EH (cell line): Measurements from ENCODE around the gene RXRA.
A peak's percentile ranks its signal among the peaks of the same experiment; 100 is the strongest.

ENCODE experiments used
- DNase-seq: peaks from one replicate; pipeline ENCODE4 v3.0.0-alpha.2; 2015; ENCODE audit warnings: low read depth

The RXRA gene

GRCh38 chr9:134454476-134454857 lies 128.2 kb downstream of the RXRA start:
- DNase-seq, result no peak

DNA sequence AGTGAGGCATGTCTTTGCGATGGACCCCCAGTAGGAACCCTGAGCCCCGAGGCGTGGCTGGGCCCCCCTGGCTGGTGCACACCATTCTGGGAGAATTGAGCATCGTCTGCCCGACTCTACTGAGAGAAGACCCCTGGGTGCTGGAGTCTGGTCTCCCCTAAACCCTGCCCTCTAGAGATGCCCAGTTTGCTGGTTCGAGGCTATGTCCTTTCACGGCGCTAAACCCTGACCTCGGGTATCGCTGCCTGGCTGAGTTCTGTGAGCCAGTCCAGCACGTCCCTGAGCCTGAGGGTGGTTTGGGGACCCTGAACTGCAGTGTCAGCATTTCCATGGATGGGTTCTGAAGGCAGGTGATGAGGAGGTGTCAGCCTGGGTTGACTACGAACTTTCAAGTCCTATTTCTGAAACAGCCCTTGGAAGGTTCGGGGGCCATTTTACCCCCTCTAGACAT lies 128.8 kb downstream of the RXRA start:
- DNase-seq, result no peak

DNA sequence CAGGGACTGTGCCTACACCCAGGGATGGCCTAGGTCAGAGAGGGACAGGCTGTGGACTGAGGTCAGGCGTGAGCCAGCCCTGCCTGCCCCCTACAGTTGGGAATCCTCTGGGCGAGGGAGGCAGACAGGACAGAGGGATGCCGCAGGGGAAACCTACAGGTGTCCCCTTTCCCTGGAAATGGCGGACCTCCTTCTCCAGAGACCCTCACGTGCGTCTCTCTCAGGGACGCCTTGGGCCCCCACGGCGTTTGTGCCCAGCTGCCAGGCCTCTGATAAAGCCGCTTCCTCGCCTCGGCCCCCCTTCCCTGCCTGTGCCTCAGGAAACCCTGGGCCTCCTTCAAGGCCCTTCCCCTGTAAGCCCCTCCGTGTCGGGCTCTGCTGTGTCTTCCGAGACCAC lies 129.3 kb downstream of the RXRA start:
- no peak for DNase-seq

- peak; percentile 100 for DNase-seq
Observed at GRCh38 chr9:134455934-134456755, 129.9 kb downstream of the RXRA start.

DNA sequence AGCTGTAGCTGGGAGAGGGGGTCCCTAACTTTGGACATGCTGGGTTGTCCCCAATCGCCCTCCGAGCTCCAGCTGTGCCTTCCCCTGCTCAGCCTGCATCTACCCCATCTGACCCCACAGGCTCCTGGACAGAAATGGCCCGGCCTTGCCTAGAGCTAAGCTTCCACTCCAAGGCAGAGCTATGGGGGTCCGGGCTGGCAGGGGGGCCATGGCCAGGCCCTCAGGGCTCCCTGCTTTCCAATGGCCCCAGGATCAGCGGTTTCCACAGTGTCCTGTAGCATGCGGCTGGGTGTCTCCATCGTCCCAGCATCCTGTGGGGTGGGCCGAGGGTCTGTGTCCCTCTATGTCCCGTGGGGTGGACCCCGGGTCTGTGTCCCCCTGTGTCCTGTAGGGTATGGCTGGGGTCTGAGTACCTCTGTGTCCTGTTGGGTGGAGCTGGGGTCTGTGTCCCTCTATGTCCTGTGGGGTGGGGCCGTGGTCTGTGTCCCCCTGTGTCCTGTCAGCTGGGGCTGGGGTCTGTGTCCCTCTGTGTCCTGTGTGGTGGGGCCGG lies 130.6 kb downstream of the RXRA start:
- DNase-seq, result no peak

GRCh38 chr9:134457321-134458206 lies 131.3 kb downstream of the RXRA start:
- no peak for DNase-seq

DNA sequence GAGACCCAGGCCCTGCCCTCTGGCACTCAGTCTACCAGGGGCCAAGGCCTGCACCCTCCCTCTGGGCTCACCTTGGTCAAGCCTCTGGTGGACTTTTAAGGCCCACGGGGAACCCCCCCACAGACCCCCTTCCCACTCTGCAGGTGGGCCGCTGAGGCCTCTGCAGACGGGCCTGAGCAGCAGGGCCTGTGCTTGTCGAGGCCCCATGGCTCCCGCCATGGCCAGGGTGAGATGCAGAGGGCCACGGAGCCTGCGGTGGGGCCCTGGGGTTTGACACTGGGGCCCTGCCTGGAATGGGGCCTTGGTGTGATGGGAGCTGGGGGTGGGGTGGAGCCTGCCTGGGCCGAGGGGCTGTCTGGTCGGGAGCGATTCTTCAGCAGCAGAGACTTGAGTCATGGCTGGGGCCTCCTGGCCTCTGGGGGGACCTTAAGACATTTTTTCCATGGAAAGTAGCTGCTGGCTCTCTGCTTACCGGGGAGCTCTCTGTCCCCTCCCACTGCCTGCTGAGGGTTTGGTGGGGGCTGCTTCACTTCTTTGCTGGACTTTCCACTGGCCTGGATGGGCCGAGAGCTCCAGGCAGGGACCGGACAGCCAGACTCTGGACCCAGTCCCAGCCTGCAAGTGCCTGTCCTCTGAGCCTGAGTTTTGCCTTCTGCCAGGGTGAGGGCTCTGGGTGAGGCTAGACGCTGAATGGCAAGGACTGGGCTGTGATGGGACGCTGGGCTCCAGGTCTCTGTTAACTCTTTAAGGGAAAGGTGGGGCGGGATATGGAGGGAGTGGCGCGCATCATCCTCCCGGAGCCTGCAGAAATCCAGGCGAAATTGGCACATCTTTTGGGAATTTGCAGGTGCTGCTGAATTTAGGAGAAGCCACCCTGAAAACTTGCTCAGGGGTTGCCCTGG lies 132.2 kb downstream of the RXRA start:
- peak; percentile 43 for DNase-seq

DNA sequence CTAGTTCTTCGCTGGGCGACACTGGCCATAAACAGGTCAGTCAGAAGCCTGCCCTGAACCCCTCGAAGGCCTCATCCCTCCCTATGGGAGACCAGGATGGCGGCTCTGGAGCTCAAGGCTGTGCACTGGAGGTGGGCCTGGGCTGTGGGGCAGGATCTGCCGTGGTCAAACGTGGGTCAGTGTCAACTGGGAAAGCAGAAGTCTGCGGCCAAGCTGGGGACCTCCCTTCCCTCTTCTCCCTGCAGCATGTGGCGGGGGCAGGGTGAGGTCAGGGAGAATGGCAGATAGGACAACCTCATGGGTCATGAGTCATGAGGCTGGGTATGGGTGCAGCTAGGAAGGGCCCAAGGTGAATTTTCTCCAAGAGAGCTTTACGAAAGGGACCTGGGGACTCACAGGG lies 132.9 kb downstream of the RXRA start:
- no peak for DNase-seq

- no peak for DNase-seq
Observed at GRCh38 chr9:134459573-134459972, 133.3 kb downstream of the RXRA start.

DNA sequence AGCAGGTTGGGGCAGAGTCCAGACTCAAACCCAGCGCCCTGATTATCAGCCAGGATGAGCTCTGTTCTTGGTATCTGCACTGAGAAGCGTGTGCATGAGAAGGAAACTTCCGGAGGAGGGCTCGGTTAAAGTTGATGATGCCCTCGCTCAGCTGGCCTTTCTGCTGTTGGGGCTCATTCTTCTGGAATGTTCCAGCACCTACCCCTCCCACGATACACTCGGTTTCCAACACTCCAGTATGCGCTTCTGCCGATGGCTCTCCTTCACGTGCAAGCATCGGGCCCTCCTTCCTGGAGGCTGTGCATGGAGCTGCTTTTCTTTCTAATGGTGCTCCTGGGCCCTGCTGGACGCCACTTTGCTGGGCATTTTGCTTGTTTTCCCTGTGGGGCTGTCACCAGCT lies 134.0 kb downstream of the RXRA start:
- peak; percentile 39 for DNase-seq

DNA sequence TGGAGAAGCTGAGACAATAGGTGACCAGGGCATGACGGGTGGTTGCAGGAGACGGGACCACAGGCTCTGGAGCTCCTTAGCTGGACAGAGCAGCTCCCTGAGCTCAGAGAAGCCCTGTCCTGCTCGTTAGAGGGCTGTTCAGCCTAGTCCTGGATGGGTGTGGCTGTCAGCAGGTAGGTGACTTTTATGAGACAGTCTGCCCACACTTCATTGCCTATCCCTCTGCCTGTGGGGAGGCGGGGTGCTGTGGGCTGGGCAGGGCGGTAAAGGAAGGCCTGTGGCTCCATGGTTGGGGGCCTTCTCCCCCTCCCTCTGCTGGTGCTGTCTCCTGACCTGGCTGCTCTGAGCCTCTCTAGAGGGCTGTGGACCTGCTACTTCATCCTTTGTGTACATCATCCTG lies 134.6 kb downstream of the RXRA start:
- no peak for DNase-seq

DNA sequence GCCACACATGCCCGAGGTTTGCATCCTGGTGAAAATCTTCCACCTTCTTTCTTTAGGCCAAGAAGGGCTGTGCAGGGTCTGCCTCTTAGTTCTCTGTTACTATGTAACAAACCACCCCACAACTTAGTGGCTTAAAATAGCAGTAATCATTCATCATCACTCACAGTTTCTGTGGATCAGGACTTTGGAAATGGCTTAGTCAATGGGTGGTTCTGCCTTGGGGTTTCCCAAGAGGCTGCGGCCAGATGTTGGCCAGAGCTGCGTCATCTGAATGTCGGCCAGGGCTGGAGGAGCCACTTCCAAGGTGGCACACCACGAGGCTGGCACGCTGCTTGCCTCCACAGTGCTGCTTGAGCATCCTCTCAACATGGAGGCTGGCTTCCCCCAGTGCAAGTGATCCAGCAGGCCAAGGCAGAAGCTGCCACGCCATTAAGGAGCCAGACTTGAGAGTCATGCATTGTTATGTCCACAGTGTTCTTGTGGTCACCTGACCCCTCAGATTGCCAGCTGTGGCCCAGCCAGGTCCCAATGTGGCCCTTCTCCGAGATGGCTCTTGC lies 135.2 kb downstream of the RXRA start:
- DNase-seq, result no peak

DNA sequence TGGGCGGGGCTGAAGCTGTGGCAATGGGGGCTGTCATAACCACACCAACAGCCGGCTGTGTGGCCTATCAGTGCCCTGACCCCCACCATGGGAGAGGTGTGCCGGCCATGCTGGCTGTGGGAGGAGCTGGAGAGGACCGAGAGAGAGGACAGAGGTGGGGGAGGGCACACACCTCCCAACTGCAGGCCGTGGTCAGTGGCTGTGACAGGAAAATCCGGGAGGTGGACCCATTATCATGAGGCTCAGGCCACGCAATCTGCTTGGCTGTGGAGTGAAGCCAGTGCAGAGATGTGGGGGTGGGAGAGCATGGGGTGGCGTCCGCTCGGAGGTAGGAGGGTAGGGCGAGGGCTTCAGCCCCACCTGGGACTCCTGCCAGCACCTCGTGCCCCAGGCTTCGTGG lies 136.1 kb downstream of the RXRA start:
- DNase-seq, result no peak

DNA sequence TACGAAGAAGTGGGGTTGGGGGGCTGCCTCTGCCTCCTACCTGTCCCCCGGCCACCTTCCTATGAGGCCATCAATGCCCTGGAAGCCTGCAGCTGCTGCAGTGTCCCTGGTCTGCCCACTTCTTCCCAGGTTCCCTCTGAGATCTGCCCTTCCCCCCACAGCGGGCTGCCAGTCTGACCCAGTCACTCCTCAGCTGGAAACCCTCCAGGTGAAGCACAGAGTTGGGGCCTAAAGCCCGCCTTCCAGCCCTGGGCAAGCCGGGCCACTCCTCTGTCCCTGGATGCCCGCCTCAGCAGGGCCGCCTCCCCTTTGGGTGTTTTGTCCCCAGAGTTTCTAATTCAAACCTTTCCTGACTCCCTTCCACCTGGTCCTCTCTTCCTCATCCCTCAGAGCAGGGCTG lies 137.0 kb downstream of the RXRA start:
- DNase-seq, result no peak

DNA sequence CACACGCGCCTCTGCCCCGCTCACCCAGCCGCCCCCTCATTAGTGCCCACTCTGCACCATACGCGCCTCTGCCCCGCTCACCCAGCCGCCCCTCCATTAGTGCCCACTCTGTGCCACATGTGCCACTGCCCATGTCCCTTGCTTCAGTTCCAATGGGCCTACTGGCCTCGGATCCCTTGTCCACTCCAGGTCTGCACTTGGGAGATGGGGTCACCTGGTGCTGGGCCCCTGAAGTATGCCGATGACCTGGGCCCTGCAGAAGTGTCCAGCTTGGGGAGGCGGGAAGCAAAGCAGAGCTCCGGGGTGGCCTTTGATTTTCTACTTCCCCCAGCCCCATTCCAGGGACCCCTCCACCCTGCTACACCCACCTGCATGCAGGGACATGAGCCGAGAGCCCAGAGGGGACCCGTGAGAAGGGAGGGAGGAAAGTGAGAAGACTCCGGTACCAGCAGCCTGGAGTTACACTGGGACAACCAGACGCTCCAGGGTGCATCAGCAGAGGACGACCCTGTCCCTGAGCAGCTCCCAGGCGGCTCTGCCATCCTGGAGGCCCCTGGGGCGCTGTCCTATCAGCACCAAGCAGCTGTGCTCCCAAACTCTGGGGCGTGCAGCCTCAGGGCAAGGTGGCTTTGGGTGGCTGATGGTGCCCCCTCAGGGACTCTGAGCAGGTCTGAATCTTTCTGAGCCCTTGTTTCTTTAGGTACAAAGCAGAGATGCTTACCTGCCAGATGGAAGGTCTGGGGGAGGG lies 140.8 kb downstream of the RXRA start:
- no peak for DNase-seq

GRCh38 chr9:134468358-134468757 lies 142.1 kb downstream of the RXRA start:
- no peak for DNase-seq

GRCh38 chr9:134469041-134469875 lies 143.0 kb downstream of the RXRA start:
- DNase-seq, result peak; percentile 22

DNA sequence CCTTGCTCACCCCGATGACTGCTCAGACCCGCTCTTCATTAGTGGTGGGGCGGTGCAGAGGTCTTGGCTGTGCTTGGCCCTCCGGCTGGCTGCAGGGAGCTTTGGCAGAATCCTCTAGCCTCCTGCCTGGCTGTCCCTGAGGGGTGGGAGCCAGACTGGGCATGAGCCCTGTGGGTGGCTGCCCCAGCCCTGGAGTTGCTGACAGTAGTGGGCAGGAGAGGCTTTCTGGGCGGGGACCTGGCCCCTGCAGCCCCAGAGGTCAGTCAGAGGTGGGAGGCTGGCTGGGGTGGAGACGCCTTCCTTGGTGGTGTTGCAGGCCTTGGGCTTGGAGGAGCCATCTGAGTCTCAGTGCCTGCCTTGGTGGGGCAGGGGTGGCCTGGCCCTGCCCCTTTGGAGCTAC lies 146.0 kb downstream of the RXRA start:
- DNase-seq, result no peak

GRCh38 chr9:134473141-134474054 lies 147.1 kb downstream of the RXRA start:
- no peak for DNase-seq
